Measurements from ENCODE around the gene DCLK2. TPM values are rescaled to one million over a fixed set of nuclear protein-coding genes. Genes with fewer than 3 reads are reported as not detected.

The DCLK2 gene
- polyA plus RNA-seq, 1 donor from 2014 or later, result 134 TPM

DNA sequence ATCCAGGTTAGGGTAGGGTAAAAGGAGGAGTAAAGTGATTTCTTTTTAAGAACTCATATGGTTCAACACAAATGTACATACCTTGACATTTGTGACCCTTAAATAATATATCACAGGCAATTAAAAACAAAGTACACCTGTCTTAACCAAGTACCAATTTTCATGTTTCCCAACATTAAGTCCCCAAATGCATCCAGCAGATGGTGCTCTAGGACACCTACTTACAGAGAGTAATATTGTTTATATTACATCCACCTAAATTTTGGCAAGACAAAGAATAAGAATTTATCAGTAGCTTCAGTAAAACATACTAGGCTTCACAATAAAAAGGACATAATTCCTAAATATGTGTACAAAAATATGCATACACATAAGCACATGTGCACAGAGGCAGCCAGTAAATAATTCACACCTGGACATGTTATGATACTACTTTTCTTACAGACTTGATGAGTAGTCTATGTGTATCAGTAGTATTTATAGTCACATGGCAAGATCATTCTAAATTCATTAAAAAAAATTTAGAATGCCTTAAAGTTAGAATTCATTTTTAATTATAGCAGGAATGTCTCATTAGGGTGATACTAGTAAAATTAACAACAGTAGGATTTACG lies 219.7 kb downstream of the DCLK2 start:
- H3F3A ChIP-seq (ENCODE audit: insufficient read depth, low read length, poor library complexity, severe bottlenecking), result no peaks in the 10 kb centered on the region
- no peak overlapping the region for H3K9ac ChIP-seq (ENCODE audit: low read length)

DNA sequence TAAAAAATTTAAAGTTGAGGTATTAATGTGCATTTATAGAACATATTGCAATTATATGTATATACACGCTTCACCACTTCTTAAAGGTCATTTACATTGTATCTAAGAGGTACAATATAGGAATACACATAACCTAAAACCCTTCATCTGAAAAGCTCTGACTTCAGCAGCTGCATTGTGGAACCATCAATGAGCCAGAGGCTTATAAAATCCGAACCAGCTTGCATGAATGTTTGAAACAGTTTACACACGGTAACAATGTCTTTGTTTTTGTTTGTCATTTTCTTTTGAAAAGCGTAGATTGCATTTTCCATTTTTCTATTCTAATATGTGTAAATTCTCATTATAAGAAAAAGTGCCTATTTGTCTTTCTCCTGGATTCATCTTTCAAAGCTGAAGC lies 221.6 kb downstream of the DCLK2 start:
- Histone ChIP-seq H3K4me2 (ENCODE audit: low read length) (no peak overlapping the region), H2AFZ (ENCODE audit: low read depth, low read length) (no peak overlapping the region), H3K9me2 (ENCODE audit: insufficient read depth, low read length) (no peaks in the 10 kb centered on the region), H3K9me3 (ENCODE audit: low read length) (no peaks in the 10 kb centered on the region), H3K27me3 (ENCODE audit: insufficient read depth, low read depth, low read length) (no peaks in the 10 kb centered on the region), H3K36me3 (ENCODE audit: insufficient read depth, low read length) (no peaks in the 10 kb centered on the region), H3F3A (ENCODE audit: insufficient read depth, low read length, poor library complexity, severe bottlenecking) (no peaks in the 10 kb centered on the region), H3K79me2 (replicated peaks; ENCODE audit: insufficient read depth, low read length) (no peaks in the 10 kb centered on the region), H3K9ac (ENCODE audit: low read length) (no peak overlapping the region), H4K20me1 (ENCODE audit: insufficient read depth) (no peaks in the 10 kb centered on the region), H3K4me3 (ENCODE audit: low read length) (no peak overlapping the region), H3K27ac (ENCODE audit: low read length) (no peak overlapping the region)
- TF ChIP-seq MXI1 (conservative IDR thresholded peaks at IDR 0.05; ENCODE audit: poor library complexity, severe bottlenecking), result no peak
- TF ChIP-seq TAF1 (IDR thresholded peaks at IDR 0.05; ENCODE audit: low read depth), result no peak
- TF ChIP-seq POLR2AphosphoS5 (IDR thresholded peaks at IDR 0.05), result no peak
- TF ChIP-seq EP300 (conservative IDR thresholded peaks at IDR 0.05; ENCODE audit: poor library complexity, severe bottlenecking), result no peak
- TF ChIP-seq RAD21 (conservative IDR thresholded peaks at IDR 0.05), result no peak
- no peak for TF ChIP-seq EZH2 (IDR thresholded peaks at IDR 0.05; ENCODE audit: borderline replicate concordance, insufficient read depth, low read length, poor library complexity, severe bottlenecking)
- TF ChIP-seq SMC3 (conservative IDR thresholded peaks at IDR 0.05; ENCODE audit: poor library complexity), result no peak

More for the DNA sequence above, 219.7 kb downstream of the DCLK2 start:
- TF ChIP-seq SMC3 (conservative IDR thresholded peaks at IDR 0.05; ENCODE audit: poor library complexity) (peak; percentile 92), EZH2 (IDR thresholded peaks at IDR 0.05; ENCODE audit: borderline replicate concordance, insufficient read depth, low read length, poor library complexity, severe bottlenecking) (no peak), RAD21 (conservative IDR thresholded peaks at IDR 0.05) (peak; percentile 87), EP300 (conservative IDR thresholded peaks at IDR 0.05; ENCODE audit: poor library complexity, severe bottlenecking) (no peak), CTCF (IDR thresholded peaks at IDR 0.05; ENCODE audit: poor library complexity, severe bottlenecking) (peak; percentile 85)
- no peak overlapping the region for H3K27ac ChIP-seq (ENCODE audit: low read length)
- H3K27me3 ChIP-seq (ENCODE audit: insufficient read depth, low read depth, low read length), result no peaks in the 10 kb centered on the region
- H2AFZ ChIP-seq (ENCODE audit: low read depth, low read length), result no peak overlapping the region
- H3K9me3 ChIP-seq (ENCODE audit: low read length), result no peaks in the 10 kb centered on the region
- H4K20me1 ChIP-seq (ENCODE audit: insufficient read depth), result no peaks in the 10 kb centered on the region
- H3K79me2 ChIP-seq (replicated peaks; ENCODE audit: insufficient read depth, low read length), result no peaks in the 10 kb centered on the region
- no peak overlapping the region for H3K4me3 ChIP-seq (ENCODE audit: low read length)
- H3K4me2 ChIP-seq (ENCODE audit: low read length), result no peak overlapping the region
- no peaks in the 10 kb centered on the region for H3K9me2 ChIP-seq (ENCODE audit: insufficient read depth, low read length)
- H3K36me3 ChIP-seq (ENCODE audit: insufficient read depth, low read length), result no peaks in the 10 kb centered on the region

GRCh38 chr4:150302553-150302952 lies 224.3 kb downstream of the DCLK2 start:
- Histone ChIP-seq H3K4me2 (ENCODE audit: low read length) (no peak overlapping the region), H3K27me3 (ENCODE audit: insufficient read depth, low read depth, low read length) (no peaks in the 10 kb centered on the region), H2AFZ (ENCODE audit: low read depth, low read length) (no peak overlapping the region), H3K4me3 (ENCODE audit: low read length) (no peak overlapping the region), H3K36me3 (ENCODE audit: insufficient read depth, low read length) (no peaks in the 10 kb centered on the region), H3K9me3 (ENCODE audit: low read length) (no peaks in the 10 kb centered on the region), H3F3A (ENCODE audit: insufficient read depth, low read length, poor library complexity, severe bottlenecking) (no peaks in the 10 kb centered on the region), H3K9me2 (ENCODE audit: insufficient read depth, low read length) (no peaks in the 10 kb centered on the region), H3K79me2 (replicated peaks; ENCODE audit: insufficient read depth, low read length) (no peaks in the 10 kb centered on the region), H3K9ac (ENCODE audit: low read length) (no peak overlapping the region), H3K27ac (ENCODE audit: low read length) (no peak overlapping the region), H4K20me1 (ENCODE audit: insufficient read depth) (no peaks in the 10 kb centered on the region)
- TF ChIP-seq TAF1 (IDR thresholded peaks at IDR 0.05; ENCODE audit: low read depth) (no peak), SMC3 (conservative IDR thresholded peaks at IDR 0.05; ENCODE audit: poor library complexity) (no peak), CTCF (IDR thresholded peaks at IDR 0.05; ENCODE audit: poor library complexity, severe bottlenecking) (no peak), POLR2AphosphoS5 (IDR thresholded peaks at IDR 0.05) (no peak), RAD21 (conservative IDR thresholded peaks at IDR 0.05) (no peak), EP300 (conservative IDR thresholded peaks at IDR 0.05; ENCODE audit: poor library complexity, severe bottlenecking) (no peak), REST (IDR thresholded peaks at IDR 0.05; ENCODE audit: borderline replicate concordance) (no peak), EZH2 (IDR thresholded peaks at IDR 0.05; ENCODE audit: borderline replicate concordance, insufficient read depth, low read length, poor library complexity, severe bottlenecking) (no peak), MXI1 (conservative IDR thresholded peaks at IDR 0.05; ENCODE audit: poor library complexity, severe bottlenecking) (no peak)
